HG03378 (cell line): ENCODE measurements around the gene PDZD7.
"Not testable (repeated sequence)": the region's sequence is repeated elsewhere in the genome, so short reads cannot be mapped to it uniquely, and the experiment has no call there.

Experiments used
- ATAC-seq: cut with Tn5 transposase; IDR thresholded peaks from one replicate; pipeline ENCODE4 v1.9.1; 2021; ENCODE audit warnings: mild to moderate bottlenecking, moderate library complexity; ENCODE audit not compliant: unreplicated experiment

PDZD7 gene

GRCh38 chr10:101041252-101041761 lies 10.4 kb upstream of the PDZD7 start:
- peak; percentile 48 for ATAC-seq

- no peak for ATAC-seq
Measured at GRCh38 chr10:101040851-101041250, 9.9 kb upstream of the PDZD7 start.

GRCh38 chr10:101040061-101040460 lies 9.1 kb upstream of the PDZD7 start:
- ATAC-seq: no peak

GRCh38 chr10:101038484-101038883 lies 7.6 kb upstream of the PDZD7 start:
- no peak for ATAC-seq

- no peak for ATAC-seq
Measured at GRCh38 chr10:101036726-101037125, 5.8 kb upstream of the PDZD7 start.

- no peak for ATAC-seq
Measured at GRCh38 chr10:101035916-101036702, 5.2 kb upstream of the PDZD7 start.

GRCh38 chr10:101035314-101035713 lies 4.4 kb upstream of the PDZD7 start:
- ATAC-seq: no peak

- not testable (repeated sequence) for ATAC-seq
Measured at GRCh38 chr10:101034404-101034803, 3.5 kb upstream of the PDZD7 start.

- ATAC-seq: no peak
Measured at GRCh38 chr10:101033276-101033675, 2.3 kb upstream of the PDZD7 start.

- no peak for ATAC-seq
Measured at GRCh38 chr10:101032637-101033224, 1.8 kb upstream of the PDZD7 start.

GRCh38 chr10:101031796-101032636 lies 1.1 kb upstream of the PDZD7 start:
- no peak for ATAC-seq

- ATAC-seq: no peak
Measured at GRCh38 chr10:101030496-101031127, 317 bp downstream of the PDZD7 start.

GRCh38 chr10:101029520-101030295 lies 1.2 kb downstream of the PDZD7 start:
- ATAC-seq: no peak

- no peak for ATAC-seq
Measured at GRCh38 chr10:101028446-101029337, 2.2 kb downstream of the PDZD7 start.

- ATAC-seq: no peak
Measured at GRCh38 chr10:101027106-101027720, 3.7 kb downstream of the PDZD7 start.

GRCh38 chr10:101022967-101023705 lies 7.8 kb downstream of the PDZD7 start:
- no peak for ATAC-seq

GRCh38 chr10:101021692-101022251 lies 9.2 kb downstream of the PDZD7 start:
- no peak for ATAC-seq

- ATAC-seq: no peak
Measured at GRCh38 chr10:101021239-101021638, 9.7 kb downstream of the PDZD7 start.
